AG08396 (cell line): Measurements from ENCODE around the gene CPLANE2.
A peak's percentile ranks its signal among the peaks of the same experiment; 100 is the strongest.
"Not testable (repeated sequence)": the region's sequence is repeated elsewhere in the genome, so short reads cannot be mapped to it uniquely, and the experiment has no call there.

Source experiments
- DNase-seq: peaks from one replicate; pipeline ENCODE4 v3.0.0; 2012; ENCODE audit warnings: low spot score, mixed read lengths

Gene CPLANE2

GRCh38 chr1:16229976-16230740 is 6.8 kb downstream of the CPLANE2 start:
- DNase-seq: no peak

DNA sequence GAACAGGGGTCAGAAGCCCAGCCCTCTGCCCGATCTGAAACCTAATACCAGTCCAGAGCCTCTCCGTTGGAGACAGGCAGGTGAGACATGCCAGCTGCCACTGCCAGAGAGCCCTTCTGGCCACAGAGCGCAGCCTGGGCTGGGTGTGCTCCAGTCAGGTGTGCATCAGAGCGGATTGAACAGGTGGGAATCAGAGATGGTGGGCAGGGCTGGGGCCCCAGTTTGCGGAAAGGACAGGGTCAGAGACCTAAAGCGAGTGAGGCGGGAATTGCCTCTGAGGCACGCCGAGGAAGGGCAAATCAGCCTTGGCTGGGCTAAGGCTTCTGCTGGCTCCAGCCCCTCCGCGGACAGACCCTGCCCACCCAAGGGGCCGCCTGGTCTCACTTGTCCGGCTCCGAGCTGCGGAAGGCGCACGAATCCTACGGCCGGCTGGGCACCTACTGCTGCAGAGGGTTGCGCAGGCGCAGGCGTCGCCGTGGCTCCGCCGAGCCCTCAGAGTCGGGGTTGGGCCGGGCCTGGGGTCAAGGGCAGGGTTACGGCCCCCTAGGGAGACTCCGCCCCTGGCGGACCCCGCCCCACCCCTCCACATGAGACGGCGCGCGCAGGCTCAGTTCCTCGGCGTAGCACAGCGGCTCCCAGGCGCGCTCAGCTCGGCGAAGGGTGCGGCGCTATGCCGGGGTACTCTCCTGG is 10.3 kb downstream of the CPLANE2 start:
- no peak for DNase-seq

GRCh38 chr1:16226129-16226489 is 10.9 kb downstream of the CPLANE2 start:
- DNase-seq: no peak

- DNase-seq: no peak
Measured at GRCh38 chr1:16224472-16224871, 12.5 kb downstream of the CPLANE2 start.

GRCh38 chr1:16222716-16223115 is 14.3 kb downstream of the CPLANE2 start:
- not testable (repeated sequence) for DNase-seq

- DNase-seq: no peak
Measured at GRCh38 chr1:16221499-16221898, 15.5 kb downstream of the CPLANE2 start.

DNA sequence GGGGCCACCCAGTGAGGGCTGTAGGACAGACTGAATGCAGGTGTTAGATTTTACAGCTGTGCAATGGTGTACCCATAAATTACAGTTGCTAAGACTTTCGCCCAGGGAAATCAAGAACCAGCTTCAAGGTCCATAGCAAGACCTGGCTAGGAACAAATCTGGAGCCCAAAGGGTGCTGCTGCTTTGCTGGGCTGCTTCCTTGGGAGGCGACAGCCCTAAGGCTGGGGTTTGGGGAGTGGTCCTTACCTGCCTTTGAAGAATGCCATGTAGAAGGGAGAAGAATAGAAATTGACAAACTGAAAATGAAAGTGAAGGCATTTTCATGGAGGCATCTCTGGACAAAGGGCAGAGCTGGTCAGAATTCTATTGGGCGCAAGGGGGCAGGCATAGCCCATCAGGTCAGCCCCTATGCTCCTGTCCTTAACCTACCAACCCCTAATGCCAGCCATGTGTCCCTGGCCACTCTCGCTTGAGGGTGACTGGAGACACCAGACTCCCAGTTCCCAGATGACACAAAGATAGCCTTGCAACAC is 16.9 kb downstream of the CPLANE2 start:
- DNase-seq: no peak

- no peak for DNase-seq
Measured at GRCh38 chr1:16218674-16219071, 18.3 kb downstream of the CPLANE2 start.

GRCh38 chr1:16218014-16218673 is 18.8 kb downstream of the CPLANE2 start:
- DNase-seq: no peak

DNA sequence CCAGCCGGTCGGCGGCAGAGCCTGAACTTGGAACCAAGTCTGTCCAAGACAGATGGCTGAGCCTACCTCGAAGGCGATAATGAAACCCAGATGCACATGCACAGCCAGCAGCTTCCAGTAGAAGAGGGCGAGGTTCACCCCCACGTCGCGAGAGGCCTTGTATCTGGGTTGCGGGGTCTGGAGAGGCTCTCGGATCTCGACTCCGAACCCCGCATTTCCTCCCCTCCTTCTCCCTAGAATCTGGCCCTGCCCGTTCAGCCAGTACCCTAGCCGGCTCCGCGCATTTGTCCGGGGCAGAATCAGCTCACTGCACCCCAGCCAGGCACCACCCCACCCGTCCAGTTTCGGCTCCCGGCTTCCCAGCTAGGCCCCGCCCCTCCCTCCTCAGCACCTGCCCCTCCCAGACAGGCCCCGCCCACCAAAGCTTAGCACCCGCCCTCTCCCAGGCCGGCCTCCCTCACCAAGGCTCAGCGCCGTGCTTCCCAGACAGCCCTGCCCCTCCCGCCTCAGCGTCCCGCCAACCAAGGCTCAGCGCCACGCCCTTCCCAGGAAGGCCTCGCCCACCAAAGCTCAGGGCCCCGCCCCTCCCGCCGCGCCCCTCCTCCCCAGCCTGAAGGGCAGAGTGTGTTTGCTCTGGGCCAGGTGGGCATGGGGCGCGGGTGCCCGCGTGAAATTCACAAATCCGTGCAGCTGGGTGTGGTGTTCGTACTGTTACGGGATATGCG is 19.8 kb downstream of the CPLANE2 start:
- peak; percentile 98 for DNase-seq

- DNase-seq: peak; percentile 77
Measured at GRCh38 chr1:16215882-16216753, 20.9 kb downstream of the CPLANE2 start.

DNA sequence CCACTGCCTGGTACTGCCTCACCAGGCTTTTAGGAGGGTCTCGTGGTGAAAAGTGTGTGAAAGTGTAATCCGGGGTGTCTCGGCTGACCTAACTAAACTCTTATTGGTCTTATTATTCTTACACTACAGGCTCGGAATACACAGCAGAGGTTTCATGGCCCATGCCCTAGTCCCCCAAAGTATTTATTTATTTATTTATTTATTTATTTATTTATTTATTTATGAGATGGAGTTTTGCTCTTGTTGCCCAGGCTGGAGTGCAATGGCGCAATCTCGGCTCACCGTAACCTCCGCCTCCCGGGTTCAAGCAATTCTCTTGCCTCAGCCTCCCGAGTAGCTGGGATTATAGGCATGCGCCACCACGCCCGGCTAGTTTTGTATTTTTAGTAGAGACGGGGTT is 21.7 kb downstream of the CPLANE2 start:
- not testable (repeated sequence) for DNase-seq

DNA sequence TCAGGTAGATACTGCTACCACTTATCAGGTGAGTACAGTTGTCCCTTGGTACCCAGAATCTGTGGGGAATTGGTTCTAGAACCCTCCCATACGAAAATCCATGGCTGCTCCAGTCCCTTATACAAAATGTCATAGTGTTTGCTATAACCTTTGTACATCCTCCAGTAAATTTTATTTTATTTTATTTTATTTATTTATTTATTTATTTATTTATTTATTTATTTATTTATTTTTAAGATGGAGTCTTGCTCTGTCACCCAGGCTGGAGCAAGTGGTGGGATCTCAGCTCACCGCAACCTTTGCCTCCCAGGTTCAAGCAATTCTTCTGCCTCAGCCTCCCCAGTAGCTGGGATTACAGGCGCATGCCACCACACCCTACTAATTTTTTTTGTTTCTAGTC is 23.4 kb downstream of the CPLANE2 start:
- DNase-seq: not testable (repeated sequence)

DNA sequence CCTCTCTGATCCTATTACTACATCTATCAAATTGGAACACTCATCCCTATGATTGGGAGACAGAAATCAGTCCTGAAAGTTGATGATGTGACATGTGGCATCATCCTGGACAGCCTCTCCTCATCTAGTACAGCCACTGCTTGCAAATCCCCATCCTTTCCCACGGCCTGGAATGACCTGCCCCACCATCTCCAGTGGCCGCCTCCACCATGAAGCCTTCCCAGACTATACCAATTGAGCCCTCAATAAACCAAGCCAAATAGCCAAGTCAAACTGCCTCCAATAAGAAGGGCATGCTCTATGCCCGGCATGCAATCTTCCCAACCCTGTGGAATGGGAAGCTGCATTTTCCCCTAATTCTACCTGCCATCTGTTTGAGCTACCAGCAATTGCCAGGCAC is 24.0 kb downstream of the CPLANE2 start:
- DNase-seq: no peak

DNA sequence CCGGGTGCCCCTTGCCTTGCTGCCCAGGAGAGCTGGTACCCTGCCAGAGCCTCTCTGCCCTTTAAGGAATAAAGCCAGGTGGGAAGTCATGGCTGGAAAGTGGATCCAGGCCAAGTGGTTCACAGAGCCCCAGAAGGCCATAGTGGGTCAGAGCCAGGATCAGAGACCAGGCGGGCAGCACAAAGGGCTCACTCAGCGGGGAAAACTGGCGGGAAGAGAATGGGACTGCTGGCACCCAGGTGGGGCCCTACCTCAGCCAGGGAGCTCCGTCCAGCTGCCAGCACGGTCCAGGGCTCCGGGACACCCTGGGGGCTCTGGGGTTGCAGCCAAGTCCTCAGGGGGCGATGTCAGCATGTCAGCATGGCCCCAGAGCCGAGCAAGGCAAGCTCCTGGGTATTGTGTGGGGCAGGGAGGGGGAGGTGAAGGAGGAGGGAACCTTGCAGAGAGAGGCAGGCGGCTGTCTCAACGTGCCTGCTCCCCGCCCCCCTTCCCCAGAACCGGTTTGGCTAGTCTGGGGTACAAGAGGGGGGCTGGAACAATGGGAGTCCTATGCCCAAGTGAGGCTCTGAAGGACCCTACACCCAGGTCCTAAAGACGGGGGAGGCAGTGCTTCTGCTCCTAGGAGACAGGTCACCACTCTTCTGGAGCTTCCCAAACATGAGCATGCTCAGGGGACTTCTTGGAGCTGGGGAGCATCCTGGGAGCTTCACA is 24.6 kb downstream of the CPLANE2 start, which contains the start of gene ARHGEF19:
Gene ARHGEF19, minus strand, starts transcription at position 402 of the 711 bp plus-strand sequence. CDS start 3,598 bp downstream, outside the sequence.
- DNase-seq: no peak

GRCh38 chr1:16211824-16212223 is 25.2 kb downstream of the CPLANE2 start:
- DNase-seq: no peak

- no peak for DNase-seq
Measured at GRCh38 chr1:16210581-16210980, 26.4 kb downstream of the CPLANE2 start.

- DNase-seq: no peak
Measured at GRCh38 chr1:16209847-16210407, 27.1 kb downstream of the CPLANE2 start.

GRCh38 chr1:16209132-16209846 is 27.7 kb downstream of the CPLANE2 start:
- DNase-seq: no peak
